Neuronal stem cell (in vitro differentiated cells): ENCODE measurements around the gene RD3L.
A peak's percentile ranks its signal among the peaks of the same experiment; 100 is the strongest.

Source experiments
- DNase-seq: peaks from one replicate; pipeline ENCODE4 v3.0.0-alpha.2; 2013; ENCODE audit warnings: low spot score
- H2AFZ ChIP-seq: one replicate; pipeline ENCODE4 v1.6.1; 2013; ENCODE audit warnings: mild to moderate bottlenecking, low read length, inconsistent platforms
- H2AK5ac ChIP-seq: 2 replicates; pipeline ENCODE4 v1.6.1; 2013; ENCODE audit warnings: low read depth, mild to moderate bottlenecking, inconsistent platforms, low read length, moderate library complexity, mixed read lengths
- H2BK120ac ChIP-seq: 2 replicates; pipeline ENCODE4 v1.6.1; 2013; ENCODE audit warnings: low read depth, mild to moderate bottlenecking, inconsistent platforms, low read length, moderate library complexity, mixed read lengths
- H2BK12ac ChIP-seq: one replicate; pipeline ENCODE4 v1.6.1; 2013; ENCODE audit warnings: low read length, inconsistent platforms
- H2BK15ac ChIP-seq: 2 replicates; pipeline ENCODE4 v1.6.1; 2013; ENCODE audit warnings: mild to moderate bottlenecking, low read length, inconsistent platforms, mixed read lengths
- H2BK5ac ChIP-seq: one replicate; pipeline ENCODE4 v1.6.1; 2013; ENCODE audit warnings: inconsistent platforms, mild to moderate bottlenecking, low read length, moderate library complexity
- H3K14ac ChIP-seq: one replicate; pipeline ENCODE4 v1.6.1; 2013; ENCODE audit warnings: low read length, inconsistent platforms
- H3K18ac ChIP-seq: 2 replicates; pipeline ENCODE4 v1.6.1; 2013; ENCODE audit warnings: low read length, inconsistent platforms
- H3K23ac ChIP-seq: 2 replicates; pipeline ENCODE4 v1.6.1; 2013; ENCODE audit warnings: low read depth, mild to moderate bottlenecking, mixed read lengths, low read length, inconsistent platforms; ENCODE audit not compliant: poor library complexity
- H3K27ac ChIP-seq: replicated peaks from 3 replicates; pipeline ENCODE4 v1.5.1; 2013; ENCODE audit warnings: low read length, inconsistent platforms
- H3K27me3 ChIP-seq, 3 experiments: 2 replicates each; pipeline ENCODE4 v1.6.1; 2013; ENCODE audit warnings: low read length in 3 of 3, mild to moderate bottlenecking in 2 of 3, inconsistent platforms in 1 of 3, low read depth in 1 of 3, mixed read lengths in 1 of 3, moderate library complexity in 1 of 3; ENCODE audit not compliant: control insufficient read depth in 3 of 3, insufficient read depth in 3 of 3
- H3K36me3 ChIP-seq, 2 donors: replicated peaks in 1 of 2; 2 replicates each; pipeline ENCODE4 v1.6.1; 2013; ENCODE audit warnings: low read length in 2 of 2; ENCODE audit not compliant: control insufficient read depth in 2 of 2, insufficient read depth in 2 of 2
- H3K4ac ChIP-seq: 2 replicates; pipeline ENCODE4 v1.6.1; 2013; ENCODE audit warnings: inconsistent platforms, mild to moderate bottlenecking, low read length, moderate library complexity
- H3K4me1 ChIP-seq, 2 donors: 1 replicate in 1 of 2; 2 replicates in 1 of 2; pipeline ENCODE4 v1.6.1; 2013; ENCODE audit warnings: low read length in 2 of 2, low read depth in 1 of 2; ENCODE audit not compliant: control insufficient read depth in 2 of 2, insufficient read depth in 1 of 2
- H3K4me2 ChIP-seq: one replicate; pipeline ENCODE4 v1.6.1; 2013; ENCODE audit warnings: mild to moderate bottlenecking, low read length, inconsistent platforms; ENCODE audit not compliant: insufficient read depth, poor library complexity, severe bottlenecking
- H3K4me3 ChIP-seq, 2 donors: 2 replicates each; pipeline ENCODE4 v1.5.1; 2013; ENCODE audit warnings: low read length in 2 of 2, mild to moderate bottlenecking in 2 of 2, inconsistent platforms in 1 of 2, moderate library complexity in 1 of 2
- H3K79me1 ChIP-seq: one replicate; pipeline ENCODE4 v1.6.1; 2013; ENCODE audit warnings: low read depth, mild to moderate bottlenecking, inconsistent platforms, low read length, moderate library complexity
- H3K9ac ChIP-seq: one replicate; pipeline ENCODE4 v1.6.1; 2013; ENCODE audit warnings: mild to moderate bottlenecking, low read depth, low read length, inconsistent platforms; ENCODE audit not compliant: poor library complexity
- H3K9me3 ChIP-seq, 2 donors: replicated peaks in 1 of 2; 2 replicates each; pipeline versions ENCODE3 to v1.6.1; 2013; ENCODE audit warnings: low read length in 2 of 2, mild to moderate bottlenecking in 2 of 2, inconsistent platforms in 1 of 2, low read depth in 1 of 2, mixed read lengths in 1 of 2, moderate library complexity in 1 of 2; ENCODE audit not compliant: control insufficient read depth in 2 of 2, insufficient read depth in 1 of 2
- H4K8ac ChIP-seq: one replicate; pipeline ENCODE4 v1.6.1; 2013; ENCODE audit warnings: low read depth, mild to moderate bottlenecking, inconsistent platforms, low read length, moderate library complexity
- H4K91ac ChIP-seq: one replicate; pipeline ENCODE4 v1.6.1; 2013; ENCODE audit warnings: low read length, low read depth, mild to moderate bottlenecking, inconsistent platforms; ENCODE audit not compliant: poor library complexity
- WGBS, 2 donors: extraction: QIAGEN DNeasy Blood & Tissue Kit; methylation state at CpG; one replicate each; pipeline ENCODE4 v1.1.7; 2013; ENCODE audit warnings: missing lambda C conversion rate in 2 of 2, mixed read lengths in 1 of 2; ENCODE audit not compliant: insufficient read length in 2 of 2, insufficient replicate concordance in 1 of 2; ENCODE audit errors: extremely low coverage in 2 of 2; 5-methylcytosine and 5-hydroxymethylcytosine counted together

Gene RD3L

DNA sequence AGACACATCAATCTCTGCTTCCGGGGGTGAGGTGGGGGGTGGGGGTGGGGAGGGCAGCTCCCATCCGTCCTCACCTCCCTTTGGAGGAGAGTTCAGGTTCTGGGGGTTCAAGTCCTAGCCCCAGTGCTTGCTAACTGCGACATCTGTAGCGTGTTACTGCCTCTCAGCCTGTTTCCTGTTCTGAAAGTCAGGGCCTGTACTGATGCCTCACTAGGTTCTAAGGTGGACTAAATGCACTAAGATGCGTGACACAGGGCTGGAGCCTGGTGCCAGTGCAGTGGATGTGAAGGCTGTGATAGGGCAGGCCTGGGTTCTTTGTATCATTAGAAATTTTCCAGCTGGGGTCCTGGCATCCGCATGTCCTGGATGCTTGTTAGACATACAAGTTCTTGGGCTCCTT is 31.3 kb downstream of the RD3L start:
- H3K4me2 ChIP-seq, result no peak overlapping the region
- H3K9ac ChIP-seq, result no peak overlapping the region
- H2AFZ ChIP-seq, result no peak overlapping the region
- no peak overlapping the region for H3K23ac ChIP-seq
- peaks cover 2% of the 10 kb centered on the region for H3K79me1 ChIP-seq
- no peak overlapping the region for H3K27ac ChIP-seq
- WGBS, 2 donors, result no CpG with 5 or more reads among the region's 6 CpGs
- no peak overlapping the region for H3K18ac ChIP-seq
- H4K8ac ChIP-seq, result no peak overlapping the region
- H3K36me3 ChIP-seq, result peaks cover 11 to 46% of the 10 kb centered on the region in 2 donors
- no peak overlapping the region for H2BK12ac ChIP-seq
- DNase-seq, result no peak
- H3K4me1 ChIP-seq, result peaks cover 4 to 9% of the 10 kb centered on the region in 2 donors
- H3K4ac ChIP-seq, result no peak overlapping the region
- H2BK5ac ChIP-seq, result no peak overlapping the region
- no peak overlapping the region for H2AK5ac ChIP-seq
- no peak overlapping the region for H2BK15ac ChIP-seq
- H3K14ac ChIP-seq, result no peak overlapping the region
- H3K4me3 ChIP-seq, result no peak overlapping the region
- no peaks in the 10 kb centered on the region for H3K27me3 ChIP-seq
- H2BK120ac ChIP-seq, result no peak overlapping the region
- no peak overlapping the region for H4K91ac ChIP-seq
- peaks cover 0 to 2% of the 10 kb centered on the region in 2 donors for H3K9me3 ChIP-seq

DNA sequence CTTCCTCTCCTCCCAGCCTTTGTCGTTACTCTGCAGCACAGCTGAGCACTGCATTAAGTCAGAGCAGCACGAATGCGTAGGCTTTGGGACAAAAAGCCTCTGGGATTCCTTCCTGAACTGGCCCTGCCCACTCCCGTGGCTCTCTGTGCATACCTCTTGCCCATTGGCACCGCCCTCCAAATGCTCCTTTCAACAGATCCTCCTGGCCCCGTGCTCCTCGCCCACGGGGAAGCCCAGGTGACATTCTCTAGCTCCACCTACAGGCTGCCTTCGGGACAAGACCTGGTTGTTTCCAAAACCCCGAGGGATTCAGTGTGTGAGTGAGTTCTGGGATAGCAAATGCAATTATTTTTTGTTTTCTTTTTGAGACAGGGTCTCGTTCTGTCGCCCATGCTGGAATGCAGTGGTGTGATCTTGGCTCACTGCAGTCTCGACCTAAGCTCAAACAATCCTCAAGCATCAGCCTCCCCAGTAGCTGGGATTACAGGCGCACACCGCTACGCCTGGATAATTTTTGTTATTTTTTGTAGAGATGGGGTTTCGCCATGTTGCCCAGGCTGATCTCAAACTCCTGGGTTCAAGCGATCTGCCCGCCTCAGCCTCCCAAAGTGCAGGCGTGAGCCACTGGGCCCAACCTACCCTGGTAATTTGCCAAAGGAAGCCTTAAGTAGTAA is 31.9 kb downstream of the RD3L start:
- Histone ChIP-seq H3K4me3 (no peak overlapping the region), H3K4me2 (no peak overlapping the region), H4K91ac (no peak overlapping the region), H3K23ac (no peak overlapping the region), H3K4ac (no peak overlapping the region), H3K27ac (no peak overlapping the region), H3K9ac (peak overlapping the region; percentile 36), H3K9me3 (peaks cover 0 to 2% of the 10 kb centered on the region in 2 donors), H3K18ac (no peak overlapping the region), H3K14ac (no peak overlapping the region), H4K8ac (no peak overlapping the region), H3K27me3 (no peaks in the 10 kb centered on the region), H3K36me3 (peaks cover 8 to 40% of the 10 kb centered on the region in 2 donors), H2AK5ac (no peak overlapping the region), H2BK5ac (no peak overlapping the region), H2AFZ (peak overlapping the region; percentile 26), H2BK120ac (no peak overlapping the region), H2BK15ac (no peak overlapping the region), H2BK12ac (no peak overlapping the region), H3K79me1 (peaks cover 2% of the 10 kb centered on the region), H3K4me1 (peaks cover 4 to 11% of the 10 kb centered on the region in 2 donors)
- WGBS, 2 donors, result no CpG with 5 or more reads among the region's 20 CpGs
- peak; percentile 84 for DNase-seq

DNA sequence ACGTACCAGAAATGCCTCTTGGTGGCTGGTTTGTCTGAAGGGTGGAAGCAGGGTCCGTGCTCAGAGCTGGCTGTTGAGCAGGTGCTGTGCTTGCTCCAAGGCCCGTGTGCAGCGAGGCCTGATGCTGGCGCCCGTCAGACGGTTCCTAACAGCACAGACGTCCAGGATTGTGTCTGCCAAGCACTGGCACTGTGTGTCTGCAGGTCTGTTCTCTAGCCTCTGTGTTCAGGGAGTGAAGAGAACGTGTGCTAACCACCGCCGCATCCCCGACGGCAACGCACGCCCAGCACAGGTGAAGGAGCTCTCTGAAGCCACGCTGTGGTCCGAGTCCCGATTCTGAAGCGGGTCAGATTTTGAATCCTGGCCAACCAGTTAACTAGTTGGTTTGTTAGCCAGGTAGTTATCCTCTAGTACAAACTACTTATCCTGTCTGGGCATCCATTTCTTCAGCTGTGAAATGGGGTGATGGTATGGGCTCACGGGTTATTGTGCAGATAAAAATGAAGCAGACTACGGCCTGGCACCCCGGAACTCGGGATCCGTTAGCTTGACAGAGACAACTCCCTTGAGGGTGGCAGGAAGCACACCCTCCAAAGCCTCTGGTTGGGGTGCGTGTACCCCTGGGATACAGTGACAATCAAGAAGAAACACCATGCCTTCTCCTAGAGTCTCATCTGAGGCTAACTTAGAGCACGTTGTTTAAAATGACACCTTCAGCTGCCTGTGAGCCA is 32.6 kb downstream of the RD3L start:
- H3K4me2 ChIP-seq, result no peak overlapping the region
- H2AK5ac ChIP-seq, result peak overlapping the region; percentile 95
- no peak overlapping the region for H2BK120ac ChIP-seq
- peak overlapping the region; percentile 56 for H3K18ac ChIP-seq
- H3K36me3 ChIP-seq, result peaks cover 8 to 34% of the 10 kb centered on the region in 2 donors
- no peak for DNase-seq
- H3K14ac ChIP-seq, result no peak overlapping the region
- H3K23ac ChIP-seq, result peak overlapping the region; percentile 55
- peaks cover 0 to 2% of the 10 kb centered on the region in 2 donors for H3K9me3 ChIP-seq
- H2AFZ ChIP-seq, result peak overlapping the region; percentile 26
- H2BK12ac ChIP-seq, result peak overlapping the region; percentile 98
- H3K4ac ChIP-seq, result peak overlapping the region; percentile 53
- peaks cover 2% of the 10 kb centered on the region for H3K79me1 ChIP-seq
- H2BK5ac ChIP-seq, result no peak overlapping the region
- no peaks in the 10 kb centered on the region for H3K27me3 ChIP-seq
- no peak overlapping the region for H4K91ac ChIP-seq
- peak overlapping the region; percentile 22 for H3K27ac ChIP-seq
- peak overlapping the region in 1 of 2 donors; percentile 64 for H3K4me3 ChIP-seq
- peak overlapping the region; percentile 66 for H3K9ac ChIP-seq
- H2BK15ac ChIP-seq, result peak overlapping the region; percentile 98
- peaks cover 4 to 11% of the 10 kb centered on the region in 2 donors for H3K4me1 ChIP-seq
- no CpG with 5 or more reads among the region's 26 CpGs for WGBS, 2 donors
- H4K8ac ChIP-seq, result peak overlapping the region; percentile 96

DNA sequence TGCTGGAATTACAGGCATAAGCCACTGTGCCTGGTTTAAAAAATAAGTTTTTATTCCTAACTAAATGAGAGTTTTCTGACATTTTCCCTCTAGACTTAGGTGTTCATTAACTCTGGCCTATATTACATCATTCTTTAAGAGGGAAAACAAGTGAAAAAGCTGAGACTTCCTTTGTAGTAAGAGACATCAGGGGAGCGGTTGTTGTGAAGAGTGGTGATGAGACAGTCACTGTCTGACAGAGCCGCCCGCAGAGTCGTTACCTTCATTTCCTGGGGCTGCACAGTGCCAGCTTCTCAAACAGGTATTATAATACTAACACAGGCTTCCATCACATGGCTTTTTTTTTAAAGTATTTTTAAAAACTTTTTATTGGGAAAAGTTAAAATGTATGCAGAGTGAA is 33.7 kb downstream of the RD3L start:
- Histone ChIP-seq H3K4ac (no peak overlapping the region), H3K23ac (no peak overlapping the region), H4K8ac (no peak overlapping the region), H3K14ac (no peak overlapping the region), H3K27ac (no peak overlapping the region), H4K91ac (no peak overlapping the region), H2BK5ac (no peak overlapping the region), H3K27me3 (no peaks in the 10 kb centered on the region), H2AK5ac (no peak overlapping the region), H3K18ac (no peak overlapping the region), H3K36me3 (peaks cover 7 to 23% of the 10 kb centered on the region in 2 donors), H2BK12ac (no peak overlapping the region), H3K9ac (no peak overlapping the region), H3K4me1 (peaks cover 4 to 11% of the 10 kb centered on the region in 2 donors), H2AFZ (no peak overlapping the region), H3K79me1 (peaks cover 2% of the 10 kb centered on the region), H2BK120ac (no peak overlapping the region), H3K4me3 (no peak overlapping the region), H3K9me3 (peaks cover 0 to 2% of the 10 kb centered on the region in 2 donors), H3K4me2 (no peak overlapping the region), H2BK15ac (no peak overlapping the region)
- DNase-seq, result no peak
- no CpG with 5 or more reads among the region's 4 CpGs for WGBS, 2 donors
